Inferior parietal cortex (tissue), 1 donor: Measurements from ENCODE around the gene CUL4A.
"Not testable (repeated sequence)": the region's sequence is repeated elsewhere in the genome, so short reads cannot be mapped to it uniquely, and the experiment has no call there.

Source experiments
- DNase-seq: peaks from one replicate; pipeline ENCODE4 v3.0.0-alpha.2; 2016; ENCODE audit errors: extremely low spot score

CUL4A gene

DNA sequence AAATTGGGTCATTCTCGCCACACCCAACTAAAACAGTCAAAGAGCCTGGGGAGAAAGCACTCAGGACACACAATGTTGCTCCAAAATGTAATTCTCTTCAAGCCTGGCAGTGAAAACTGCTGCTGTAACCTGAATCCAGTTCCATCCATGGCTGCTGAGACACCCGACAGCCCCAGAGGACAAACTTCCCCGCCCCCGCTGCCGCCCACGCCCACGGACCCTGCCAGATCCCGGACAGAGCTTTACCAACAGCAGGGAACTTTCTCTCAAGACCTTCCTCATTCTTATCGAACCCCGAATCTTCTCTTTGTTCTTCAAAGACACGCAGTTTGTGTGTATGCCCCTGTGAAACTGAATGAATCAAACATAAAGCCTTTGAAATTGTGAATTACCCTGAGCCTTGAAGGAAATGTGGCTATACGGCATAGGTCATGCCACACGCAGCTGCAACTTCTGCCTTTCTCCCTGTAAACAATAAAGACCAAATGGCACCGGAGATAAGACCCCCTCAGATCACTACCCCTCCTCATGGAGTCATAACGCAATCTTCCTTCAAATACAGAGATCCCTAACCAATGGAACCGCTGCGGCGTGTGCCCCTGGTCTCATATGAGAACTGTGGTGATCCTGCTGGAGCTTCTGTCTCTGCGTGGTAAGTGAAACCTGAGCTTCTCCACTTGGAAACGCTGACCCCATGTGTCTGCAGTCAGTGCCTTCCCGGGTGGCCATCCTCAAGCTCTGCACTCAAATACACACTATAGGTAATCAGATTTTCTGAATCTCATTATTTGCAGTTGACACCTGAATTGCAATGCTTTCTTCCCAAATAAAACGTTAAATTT, 82.8 kb downstream of the CUL4A start:
- no peak for DNase-seq

DNA sequence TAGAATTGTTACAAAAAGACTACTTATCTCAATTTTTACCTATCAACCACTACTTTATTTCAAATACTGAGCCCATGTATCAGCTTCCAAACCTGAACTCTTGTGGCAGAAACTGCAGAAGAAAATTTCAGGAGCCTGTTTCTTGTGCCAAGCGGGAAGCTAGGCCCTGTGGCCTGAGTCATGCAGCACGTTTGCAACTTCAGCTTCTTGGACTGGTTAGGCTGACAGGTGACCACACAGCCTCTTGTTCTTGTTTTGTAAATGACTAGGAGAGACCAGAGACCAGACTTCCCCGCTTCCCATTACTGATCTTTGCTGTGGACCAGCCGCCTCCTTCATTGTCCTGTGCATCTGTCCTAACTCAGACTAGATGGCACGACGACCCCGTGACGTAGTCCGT, 84.3 kb downstream of the CUL4A start:
- DNase-seq: no peak

DNA sequence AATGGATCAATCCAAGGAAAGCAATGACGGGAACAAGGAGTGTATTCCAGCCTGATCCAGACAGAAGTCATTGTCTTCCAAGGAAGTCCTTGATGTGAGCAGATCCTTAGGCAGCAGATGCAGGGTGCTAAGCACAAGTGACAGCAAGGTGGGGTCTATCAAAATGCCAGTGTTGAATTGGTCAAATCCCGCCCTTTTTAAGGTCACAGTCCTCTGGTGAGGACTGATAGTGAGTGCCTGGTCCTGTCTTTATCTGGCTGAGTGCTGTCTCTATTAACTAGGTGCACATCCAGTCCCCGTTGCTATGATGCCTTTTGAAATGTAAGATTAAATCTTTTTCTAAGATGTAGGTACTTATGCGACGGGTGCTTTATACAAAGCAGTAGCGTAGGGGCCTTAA, 86.4 kb downstream of the CUL4A start:
- no peak for DNase-seq

DNA sequence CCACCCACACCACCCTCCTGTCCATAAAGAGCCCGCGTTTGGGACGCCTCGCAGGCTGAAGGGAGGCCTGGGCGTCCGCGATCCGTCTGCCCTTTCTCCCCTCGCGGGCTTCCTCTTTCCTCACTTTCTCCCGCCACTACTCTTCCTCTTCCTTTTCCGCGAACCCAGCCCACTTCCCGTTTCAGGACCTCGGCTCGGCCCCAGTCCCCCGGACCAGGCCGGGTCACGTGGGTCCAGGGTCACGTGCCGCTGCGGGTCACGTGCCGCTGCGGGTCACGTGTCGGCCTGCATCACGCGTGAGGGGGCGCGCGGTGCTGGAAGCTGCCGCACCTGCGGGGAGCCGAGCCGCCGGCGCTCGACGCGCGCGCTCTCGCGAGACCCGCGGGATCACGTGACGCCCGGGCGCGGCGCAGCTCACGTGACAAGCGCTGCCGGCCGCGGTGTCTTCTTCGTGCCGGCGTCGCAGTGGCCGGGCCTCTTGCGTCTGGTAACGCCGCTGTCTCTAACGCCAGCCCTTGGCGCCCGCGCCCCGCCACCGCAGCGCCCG, 87.5 kb downstream of the CUL4A start, which contains the start of gene LAMP1:
TSS of gene LAMP1 (plus strand) at position 417 of the 547 bp plus-strand sequence. CDS start 196 bp downstream, outside the sequence.
- peak; percentile 95 for DNase-seq

DNA sequence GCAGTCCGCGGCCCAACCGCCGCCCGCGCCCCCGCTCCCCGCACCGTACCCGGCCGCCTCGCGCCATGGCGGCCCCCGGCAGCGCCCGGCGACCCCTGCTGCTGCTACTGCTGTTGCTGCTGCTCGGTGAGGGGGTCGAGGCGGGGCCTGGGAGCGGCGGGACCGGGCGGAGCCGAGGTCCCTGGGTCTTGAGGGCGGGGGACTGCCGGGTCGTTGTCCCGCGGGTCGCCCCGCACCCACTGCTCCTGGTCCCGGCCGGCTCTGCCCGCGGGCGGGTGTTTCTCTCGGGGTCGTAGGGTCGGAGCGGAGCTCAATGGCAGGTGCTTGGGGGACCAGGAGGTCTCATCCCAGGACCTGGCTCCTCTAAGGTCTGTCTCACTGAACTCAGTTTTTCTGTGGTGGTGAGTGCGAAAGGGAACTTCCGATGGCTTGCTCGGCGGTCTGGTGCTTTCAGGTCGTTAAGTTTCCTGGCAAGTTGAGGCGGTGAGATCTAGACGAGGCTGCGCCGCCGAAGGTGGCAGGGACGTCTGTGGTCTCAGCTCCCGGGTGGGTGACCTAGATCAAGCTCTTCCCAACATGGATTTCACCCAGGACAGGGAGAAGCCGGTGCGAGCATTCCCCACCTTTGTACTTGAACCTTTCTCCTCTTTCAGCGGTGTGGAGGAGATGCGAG, 88.1 kb downstream of the CUL4A start:
- no peak for DNase-seq

DNA sequence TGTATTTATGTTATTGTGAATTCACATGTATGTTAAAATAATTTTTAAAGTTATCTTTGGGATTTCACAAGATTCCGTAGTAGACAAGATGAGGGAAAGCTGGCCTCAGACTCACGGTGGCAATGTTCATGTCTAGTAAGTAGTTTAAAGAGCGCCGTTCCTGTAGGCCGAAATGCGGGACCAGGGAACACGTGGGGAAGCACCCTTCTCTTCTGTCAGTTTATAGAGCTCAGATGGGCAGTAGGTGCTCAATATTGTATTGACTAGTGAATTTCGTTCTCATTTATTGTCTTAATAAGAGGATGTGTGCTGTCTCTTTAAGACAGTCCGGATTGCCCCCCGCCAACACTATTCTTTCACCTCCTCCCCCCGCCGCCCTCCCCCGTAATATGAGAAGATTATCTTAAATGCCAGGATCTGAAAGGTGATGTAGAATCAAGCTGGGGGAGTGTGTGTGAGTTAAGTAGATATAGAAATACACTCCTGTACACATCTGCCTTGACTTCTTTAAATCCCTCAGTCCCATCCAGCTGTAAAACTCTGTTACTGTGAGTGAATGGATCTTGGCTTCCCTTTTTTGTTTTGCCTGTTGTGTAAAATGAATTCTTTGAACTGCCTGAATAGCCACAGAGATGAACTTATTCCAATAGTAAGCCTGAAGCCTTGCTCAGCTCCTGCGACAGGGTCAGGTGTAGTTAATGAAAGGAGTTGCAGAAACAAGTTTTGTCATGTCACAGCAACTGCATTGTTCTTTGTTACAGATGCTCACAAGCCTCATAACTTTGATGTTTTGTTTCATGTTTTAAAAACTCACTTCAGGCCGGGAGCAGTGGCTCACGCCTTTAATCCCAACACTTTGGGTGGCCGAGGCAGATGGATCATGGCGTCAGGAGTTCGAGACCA, 88.9 kb downstream of the CUL4A start:
- no peak for DNase-seq

DNA sequence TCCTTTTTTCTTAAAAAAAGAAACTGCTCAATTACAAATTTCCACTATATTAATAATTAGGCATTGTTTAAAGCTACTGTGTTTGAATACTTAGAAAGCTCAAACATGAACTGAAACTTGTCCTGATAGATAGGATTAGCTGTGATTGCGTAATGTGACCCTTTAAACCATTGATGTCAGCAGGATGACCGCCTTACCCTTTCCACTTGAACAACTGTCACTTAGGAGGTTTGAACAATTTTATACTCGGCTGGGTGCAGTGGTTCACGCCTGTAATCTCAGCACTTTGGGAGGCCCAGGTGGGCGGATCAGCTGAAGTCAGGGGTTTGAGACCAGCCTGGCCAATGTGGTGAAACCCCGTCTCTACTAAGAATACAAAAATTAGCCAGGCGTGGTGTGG, 90.5 kb downstream of the CUL4A start:
- DNase-seq: no peak

DNA sequence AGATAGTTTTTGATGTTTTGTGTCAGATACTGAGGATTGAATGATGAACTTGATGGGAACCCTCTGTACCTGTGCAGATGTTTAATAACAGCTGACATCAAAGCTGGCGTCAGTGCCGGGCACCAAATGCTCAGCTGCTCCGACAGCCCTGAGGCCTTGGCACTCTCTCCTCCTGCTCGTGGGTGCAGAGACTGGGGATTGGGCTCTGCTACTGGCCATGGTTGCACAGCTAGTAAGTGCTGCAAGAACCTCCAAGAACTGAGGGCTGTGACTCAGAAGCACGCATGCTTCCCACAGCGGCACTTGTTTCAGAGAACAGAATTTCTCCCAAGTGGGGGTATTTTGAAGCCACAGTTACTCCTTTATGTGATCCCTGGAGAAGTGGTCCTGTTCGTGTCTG, 93.6 kb downstream of the CUL4A start:
- DNase-seq: no peak

DNA sequence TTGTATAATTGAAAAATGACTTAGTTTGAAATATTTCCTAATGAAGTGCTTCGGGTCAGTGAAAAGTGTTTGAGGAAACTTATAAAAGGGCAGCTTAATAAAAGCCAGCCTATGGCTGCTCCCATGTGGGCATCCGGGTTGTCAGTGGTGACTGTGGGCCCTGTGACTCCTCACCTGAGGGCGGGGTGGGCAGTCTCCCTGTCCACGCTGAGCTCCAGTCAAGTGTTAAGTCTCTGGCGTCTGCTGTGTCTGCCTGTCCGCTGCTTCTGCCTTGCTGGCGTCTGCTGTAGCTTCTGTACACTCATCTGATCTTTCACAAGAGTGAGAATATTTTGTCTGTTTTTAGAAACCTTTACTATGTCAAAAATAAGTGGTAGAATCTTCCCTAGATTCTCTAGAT, 94.7 kb downstream of the CUL4A start:
- no peak for DNase-seq

DNA sequence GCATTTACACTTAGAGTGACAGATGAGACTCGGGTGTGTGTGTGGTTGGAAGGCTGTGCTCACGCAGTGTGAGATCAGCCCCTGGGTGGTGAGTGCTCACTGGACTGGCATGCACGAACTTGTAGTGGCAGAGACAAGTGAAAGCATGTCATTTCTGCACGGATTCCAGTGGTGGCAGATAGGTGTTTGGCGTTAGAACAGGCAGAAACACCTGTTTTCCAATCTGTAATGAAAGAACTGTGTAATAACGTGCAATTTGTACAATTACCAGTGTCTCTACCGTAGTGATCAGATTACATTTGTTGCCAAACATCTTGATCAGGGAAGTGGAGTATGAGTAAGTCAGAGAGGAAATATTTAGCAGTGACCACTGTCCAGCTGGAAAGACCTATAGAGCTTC, 95.8 kb downstream of the CUL4A start:
- DNase-seq: no peak

DNA sequence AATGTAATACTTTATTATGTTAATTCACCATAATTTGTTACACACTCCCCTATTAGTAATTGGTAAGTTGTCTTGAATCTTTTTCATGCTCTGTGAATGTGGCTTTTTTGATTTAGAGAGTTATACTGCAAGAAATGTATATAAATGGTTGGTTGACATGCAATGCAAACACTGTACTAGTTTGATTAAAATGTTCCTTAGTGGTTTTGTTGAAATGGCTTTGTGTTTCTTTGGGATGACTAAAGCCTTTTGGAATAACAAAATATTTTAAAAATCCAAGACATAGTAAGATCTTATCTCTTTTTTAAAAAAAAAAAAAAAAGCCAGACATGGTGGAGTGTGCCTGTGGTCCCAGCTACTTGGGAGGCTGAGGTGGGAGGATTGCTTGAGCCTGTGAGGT, 98.1 kb downstream of the CUL4A start:
- DNase-seq: no peak

DNA sequence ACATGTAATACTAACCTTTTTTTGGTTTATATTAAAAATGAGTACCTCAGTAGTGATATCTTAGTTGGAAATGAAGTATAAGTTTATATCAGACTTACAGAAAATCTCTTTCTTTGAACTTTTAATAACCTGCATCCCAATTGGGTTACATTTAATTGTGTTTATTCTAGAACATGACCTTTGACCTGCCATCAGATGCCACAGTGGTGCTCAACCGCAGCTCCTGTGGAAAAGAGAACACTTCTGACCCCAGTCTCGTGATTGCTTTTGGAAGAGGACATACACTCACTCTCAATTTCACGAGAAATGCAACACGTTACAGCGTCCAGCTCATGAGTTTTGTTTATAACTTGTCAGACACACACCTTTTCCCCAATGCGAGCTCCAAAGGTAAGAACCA, 100.1 kb downstream of the CUL4A start:
- DNase-seq: no peak

DNA sequence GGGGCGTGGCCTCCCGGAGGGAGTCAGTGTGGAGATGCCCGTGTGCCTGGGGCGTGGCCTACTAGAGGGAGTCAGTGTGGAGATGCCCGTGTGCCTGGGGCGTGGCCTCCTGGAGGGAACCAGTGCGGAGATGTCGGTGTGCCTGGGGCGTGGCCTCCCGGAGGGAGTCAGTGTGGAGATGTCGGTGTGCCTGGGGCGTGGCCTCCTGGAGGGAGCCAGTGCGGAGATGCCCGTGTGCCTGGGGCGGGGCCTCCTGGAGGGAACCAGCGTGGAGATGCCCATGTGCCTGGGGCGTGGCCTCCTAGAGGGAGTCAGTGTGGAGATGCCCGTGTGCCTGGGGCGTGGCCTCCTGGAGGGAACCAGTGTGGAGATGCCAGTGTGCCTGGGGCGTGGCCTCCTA, 104.7 kb downstream of the CUL4A start:
- not testable (repeated sequence) for DNase-seq

DNA sequence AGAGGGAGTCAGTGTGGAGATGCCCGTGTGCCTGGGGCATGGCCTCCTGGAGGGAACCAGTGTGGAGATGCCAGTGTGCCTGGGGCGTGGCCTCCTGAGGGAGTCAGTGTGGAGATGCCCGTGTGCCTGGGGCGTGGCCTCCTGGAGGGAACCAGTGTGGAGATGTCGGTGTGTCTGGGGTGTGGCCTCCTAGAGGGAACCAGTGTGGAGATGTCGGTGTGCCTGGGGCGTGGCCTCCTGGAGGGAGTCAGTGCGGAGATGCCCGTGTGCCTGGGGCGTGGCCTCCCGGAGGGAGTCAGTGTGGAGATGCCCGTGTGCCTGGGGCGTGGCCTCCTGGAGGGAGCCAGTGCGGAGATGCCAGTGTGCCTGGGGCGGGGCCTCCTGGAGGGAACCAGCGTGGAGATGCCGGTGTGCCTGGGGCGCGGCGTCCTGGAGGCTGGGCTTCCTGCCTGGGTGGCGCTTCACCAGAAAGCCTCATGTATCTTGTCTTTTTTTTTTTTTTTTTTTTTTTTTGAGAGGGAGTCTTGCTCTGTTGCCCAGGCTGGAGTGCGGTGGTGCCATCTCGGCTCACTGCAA, 105.6 kb downstream of the CUL4A start:
- not testable (repeated sequence) for DNase-seq

DNA sequence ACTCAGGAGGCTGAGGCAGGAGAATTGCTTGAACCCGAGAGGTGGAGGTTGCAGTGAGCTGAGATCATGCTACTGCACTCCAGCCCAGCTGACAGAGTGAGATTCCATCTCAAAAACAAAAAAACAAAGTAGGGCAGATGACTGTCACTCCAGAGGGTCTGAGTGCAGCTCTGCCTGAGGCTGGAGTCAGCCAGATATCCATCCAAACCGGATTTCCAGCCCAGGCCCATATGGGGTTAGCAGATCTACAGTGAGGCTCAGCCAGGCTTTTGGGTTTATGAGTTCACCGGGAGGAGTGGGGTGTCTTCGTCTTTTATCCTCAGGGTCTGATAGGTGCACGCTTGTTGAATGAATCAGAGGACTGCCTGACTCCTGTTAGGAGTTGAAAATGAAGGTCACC, 106.6 kb downstream of the CUL4A start:
- no peak for DNase-seq
